GM23338 (cell line): ENCODE results near the gene HES4. TPM values are rescaled to one million over a fixed set of nuclear protein-coding genes. Genes with fewer than 3 reads are reported as not detected.

ENCODE experiments used
- EZH2phosphoT487 ChIP-seq: fragments of 200-600 bp; sonication (generic); IDR thresholded peaks from one replicate; pipeline ENCODE4 v1.8.1; 2018; ENCODE audit warnings: antibody characterized with exemption; ENCODE audit not compliant: unreplicated experiment
- JUNB ChIP-seq: IDR thresholded peaks from one replicate; pipeline ENCODE4 v1.6.1; 2016; ENCODE audit warnings: antibody characterized with exemption; ENCODE audit not compliant: unreplicated experiment
- STAT1 ChIP-seq: IDR thresholded peaks from one replicate; pipeline ENCODE4 v1.6.1; 2016; ENCODE audit warnings: antibody characterized with exemption; ENCODE audit not compliant: unreplicated experiment
- ZNF331 ChIP-seq: fragments of 250-450 bp; sonication (Bioruptor Pico); IDR thresholded peaks from 2 replicates; pipeline ENCODE4 v1.5.0; 2020; ENCODE audit warnings: low read depth, mild to moderate bottlenecking, moderate library complexity
- polyA plus RNA-seq: library from polyadenylated mRNA; unstranded; fragments of >200 nt; fragmentation: Nextera tagmentation; extraction: Ambion mirVana; gene quantifications from 2 replicates; pipeline ENCODE4 v1.2.1, GENCODE V29; 2016
- small RNA-seq: library from RNA; depleted of rRNA; stranded (forward); fragments of <200 nt; gene quantifications from one replicate; pipeline ENCODE3, GENCODE V24; 2014; ENCODE audit warnings: low replicate concordance
- total RNA-seq: library from RNA; depleted of rRNA; stranded (reverse); fragments of >200 nt; shearing (Covaris generic); gene quantifications from 2 replicates; pipeline ENCODE4 v1.2.3, GENCODE V29; 2014; rRNA removed
- TF ChIP-seq, protein P1 (sequence below), 2 experiments: fragments of 200-600 bp in 1 of 2; sonication (generic) in 1 of 2; conservative IDR thresholded peaks; 2 replicates each; pipeline versions ENCODE4 v1.5.1 to v1.6.1; 2016 to 2017; ENCODE audit warnings: antibody characterized with exemption in 2 of 2, low read depth in 2 of 2, mild to moderate bottlenecking in 2 of 2, moderate library complexity in 1 of 2

Gene HES4
- total and polyA plus RNA-seq, 2 experiments from 2014 or later = 2.3 to 6.7 TPM

DNA sequence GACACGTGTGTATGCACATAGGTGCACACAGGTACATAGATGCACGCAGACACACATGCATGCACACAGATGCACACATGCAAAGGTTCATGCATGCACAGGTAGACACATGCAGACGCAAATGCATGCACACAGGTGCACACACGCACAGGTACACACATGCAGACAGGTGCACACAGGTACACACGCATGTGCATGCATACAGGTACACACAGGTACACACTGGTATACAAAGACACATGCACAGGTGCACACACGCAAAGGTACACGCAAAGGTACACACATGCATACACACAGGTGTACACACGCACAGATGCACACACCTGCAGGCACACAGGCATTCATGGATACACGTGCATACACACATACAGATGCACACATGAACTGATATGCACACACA is 49.6 kb downstream of the HES4 start (continued):
- TF ChIP-seq, protein P1, sequence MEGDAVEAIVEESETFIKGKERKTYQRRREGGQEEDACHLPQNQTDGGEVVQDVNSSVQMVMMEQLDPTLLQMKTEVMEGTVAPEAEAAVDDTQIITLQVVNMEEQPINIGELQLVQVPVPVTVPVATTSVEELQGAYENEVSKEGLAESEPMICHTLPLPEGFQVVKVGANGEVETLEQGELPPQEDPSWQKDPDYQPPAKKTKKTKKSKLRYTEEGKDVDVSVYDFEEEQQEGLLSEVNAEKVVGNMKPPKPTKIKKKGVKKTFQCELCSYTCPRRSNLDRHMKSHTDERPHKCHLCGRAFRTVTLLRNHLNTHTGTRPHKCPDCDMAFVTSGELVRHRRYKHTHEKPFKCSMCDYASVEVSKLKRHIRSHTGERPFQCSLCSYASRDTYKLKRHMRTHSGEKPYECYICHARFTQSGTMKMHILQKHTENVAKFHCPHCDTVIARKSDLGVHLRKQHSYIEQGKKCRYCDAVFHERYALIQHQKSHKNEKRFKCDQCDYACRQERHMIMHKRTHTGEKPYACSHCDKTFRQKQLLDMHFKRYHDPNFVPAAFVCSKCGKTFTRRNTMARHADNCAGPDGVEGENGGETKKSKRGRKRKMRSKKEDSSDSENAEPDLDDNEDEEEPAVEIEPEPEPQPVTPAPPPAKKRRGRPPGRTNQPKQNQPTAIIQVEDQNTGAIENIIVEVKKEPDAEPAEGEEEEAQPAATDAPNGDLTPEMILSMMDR (conservative IDR thresholded peaks at IDR 0.05; ENCODE audit: low read depth in 2 of 2) = no peak
- TF ChIP-seq STAT1 (no peak), JUNB (no peak), ZNF331 (CRISPR knock-in tag) (no peak), EZH2phosphoT487 (no peak)

Small RNA genes lying within 50 kb of the gene (small RNA-seq; reads per million reads assigned to genes)
- not detected for gene AL645608.3

Other genes starting within 250 kb of the HES4 start
- gene SAMD11, start 76.2 kb downstream of the HES4 start, total RNA-seq = 0.14 and 0.19 TPM in 2 replicates
- gene SAMD11, start 76.2 kb downstream of the HES4 start, polyA plus RNA-seq = 0.40 and 0.47 TPM in 2 replicates
- 123 and 125 TPM in 2 replicates for gene NOC2L, start 40.8 kb downstream of the HES4 start, total RNA-seq
- 79.3 and 89.0 TPM in 2 replicates for gene NOC2L, start 40.8 kb downstream of the HES4 start, polyA plus RNA-seq
- 27.8 and 37.1 TPM in 2 replicates for gene KLHL17, start 39.5 kb downstream of the HES4 start, total RNA-seq
- 16.5 and 17.8 TPM in 2 replicates for gene KLHL17, start 39.5 kb downstream of the HES4 start, polyA plus RNA-seq
- gene PLEKHN1, start 33.6 kb downstream of the HES4 start, total RNA-seq = 2.2 and 3.3 TPM in 2 replicates
- 0.94 and 1.4 TPM in 2 replicates for gene PLEKHN1, start 33.6 kb downstream of the HES4 start, polyA plus RNA-seq
- gene PERM1, start 18.0 kb downstream of the HES4 start, total RNA-seq = not detected in 2 replicates
- 0.66 and 1.1 TPM in 2 replicates for gene PERM1, start 18.0 kb downstream of the HES4 start, polyA plus RNA-seq
- gene ISG15, start 13.4 kb upstream of the HES4 start, total RNA-seq = 52.9 and 65.3 TPM in 2 replicates
- gene ISG15, start 13.4 kb upstream of the HES4 start, polyA plus RNA-seq = 101 and 113 TPM in 2 replicates
- 144 and 185 TPM in 2 replicates for gene AGRN, start 20.0 kb upstream of the HES4 start, total RNA-seq
- 12.3 and 13.2 TPM in 2 replicates for gene AGRN, start 20.0 kb upstream of the HES4 start, polyA plus RNA-seq
- gene RNF223, start 74.2 kb upstream of the HES4 start, total RNA-seq = not detected in 2 replicates
- not detected in 2 replicates for gene RNF223, start 74.2 kb upstream of the HES4 start, polyA plus RNA-seq
- 21.3 and 21.5 TPM in 2 replicates for gene C1orf159, start 116.0 kb upstream of the HES4 start, total RNA-seq
- 9.6 and 9.9 TPM in 2 replicates for gene C1orf159, start 116.0 kb upstream of the HES4 start, polyA plus RNA-seq
- 0.45 TPM in 1 of 2 replicates, not detected in the other for gene TTLL10, start 173.8 kb upstream of the HES4 start, total RNA-seq
- not detected in 2 replicates for gene TTLL10, start 173.8 kb upstream of the HES4 start, polyA plus RNA-seq
- gene TNFRSF18, start 206.5 kb upstream of the HES4 start, total RNA-seq = 0.58 and 1.5 TPM in 2 replicates
- 0.56 and 1.1 TPM in 2 replicates for gene TNFRSF18, start 206.5 kb upstream of the HES4 start, polyA plus RNA-seq
- gene TNFRSF4, start 214.1 kb upstream of the HES4 start, total RNA-seq = not detected in 2 replicates
- not detected in 2 replicates for gene TNFRSF4, start 214.1 kb upstream of the HES4 start, polyA plus RNA-seq
- gene SDF4, start 231.9 kb upstream of the HES4 start, total RNA-seq = 51.6 and 62.6 TPM in 2 replicates
- 45.0 and 49.2 TPM in 2 replicates for gene SDF4, start 231.9 kb upstream of the HES4 start, polyA plus RNA-seq
- gene B3GALT6, start 232.1 kb upstream of the HES4 start, total RNA-seq = 26.5 and 33.5 TPM in 2 replicates
- gene B3GALT6, start 232.1 kb upstream of the HES4 start, polyA plus RNA-seq = 5.5 and 9.3 TPM in 2 replicates
- 3.0 and 4.1 TPM in 2 replicates for gene C1QTNF12, start 246.6 kb upstream of the HES4 start, total RNA-seq
- 4.1 and 4.2 TPM in 2 replicates for gene C1QTNF12, start 246.6 kb upstream of the HES4 start, polyA plus RNA-seq